ENCODE measurements around the gene RNASE3. TPM values are rescaled to one million over a fixed set of nuclear protein-coding genes. Genes with fewer than 3 reads are reported as not detected.
"Not testable (repeated sequence)": the region's sequence is repeated elsewhere in the genome, so short reads cannot be mapped to it uniquely, and the experiment has no call there.

The RNASE3 gene
- not detected for total RNA-seq

DNA sequence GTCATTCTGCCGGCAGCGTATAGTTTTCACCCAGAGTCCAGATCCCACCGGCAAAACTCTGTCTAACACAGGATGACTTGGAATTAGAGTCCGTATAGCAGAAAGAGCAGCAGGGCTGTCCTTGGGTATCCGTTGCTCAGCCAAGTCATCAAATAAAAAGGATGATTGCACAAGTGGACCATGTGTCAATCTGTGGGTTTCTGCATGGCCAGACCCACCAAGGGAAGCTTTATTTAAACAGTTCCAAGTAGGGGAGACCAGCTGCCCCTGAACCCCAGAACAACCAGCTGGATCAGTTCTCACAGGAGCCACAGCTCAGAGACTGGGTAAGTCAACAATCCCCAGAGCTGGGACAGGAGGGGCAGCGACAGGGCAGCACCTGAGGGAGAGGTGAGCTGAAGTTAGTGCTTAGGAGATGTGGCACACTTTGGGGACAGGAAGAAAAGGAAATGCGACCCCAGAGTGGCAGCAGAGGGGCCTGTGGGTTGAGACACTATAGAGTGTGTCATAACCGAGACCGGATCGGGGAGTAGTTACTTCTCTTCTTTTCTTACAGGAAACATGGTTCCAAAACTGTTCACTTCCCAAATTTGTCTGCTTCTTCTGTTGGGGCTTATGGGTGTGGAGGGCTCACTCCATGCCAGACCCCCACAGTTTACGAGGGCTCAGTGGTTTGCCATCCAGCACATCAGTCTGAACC, at the start of gene RNASE3:
Gene RNASE3, plus strand, starts transcription at position 260 of the 700 bp plus-strand sequence. Its CDS starts 302 bp downstream, at position 562.
- H3K27ac ChIP-seq; H3K4me1 ChIP-seq; H3K36me3 ChIP-seq; DNase-seq (ENCODE audit: low spot score in 2 of 2); H3K9me3 ChIP-seq; H3K27me3 ChIP-seq; H3K4me3 ChIP-seq: not testable (repeated sequence)
- WGBS, result 82% methylated on average over 11 of the region's 11 CpGs

DNA sequence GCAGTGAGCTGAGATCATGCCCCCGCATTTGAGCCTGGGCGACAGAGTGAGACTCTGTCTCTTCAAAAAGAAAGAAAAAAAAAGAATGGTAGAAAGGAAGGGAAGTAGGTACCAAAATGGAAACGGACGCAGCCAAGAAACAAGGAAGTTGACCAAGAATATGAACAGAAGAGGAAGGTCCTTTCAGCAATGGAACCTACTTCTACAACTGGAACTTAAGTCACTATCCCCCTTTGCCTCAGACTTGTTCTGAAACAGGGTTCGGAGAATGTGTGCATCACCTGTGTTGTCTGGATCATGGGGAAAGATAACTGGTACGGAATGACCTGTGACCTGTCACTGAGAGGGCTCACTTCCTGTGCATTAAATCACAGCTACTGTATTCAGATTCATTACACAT, 44.6 kb upstream of the RNASE3 start:
- WGBS, result 86% methylated on average over 6 of the region's 6 CpGs
- no peak for TF ChIP-seq POLR2AphosphoS5 (IDR thresholded peaks at IDR 0.05)
- TF ChIP-seq, protein P1, sequence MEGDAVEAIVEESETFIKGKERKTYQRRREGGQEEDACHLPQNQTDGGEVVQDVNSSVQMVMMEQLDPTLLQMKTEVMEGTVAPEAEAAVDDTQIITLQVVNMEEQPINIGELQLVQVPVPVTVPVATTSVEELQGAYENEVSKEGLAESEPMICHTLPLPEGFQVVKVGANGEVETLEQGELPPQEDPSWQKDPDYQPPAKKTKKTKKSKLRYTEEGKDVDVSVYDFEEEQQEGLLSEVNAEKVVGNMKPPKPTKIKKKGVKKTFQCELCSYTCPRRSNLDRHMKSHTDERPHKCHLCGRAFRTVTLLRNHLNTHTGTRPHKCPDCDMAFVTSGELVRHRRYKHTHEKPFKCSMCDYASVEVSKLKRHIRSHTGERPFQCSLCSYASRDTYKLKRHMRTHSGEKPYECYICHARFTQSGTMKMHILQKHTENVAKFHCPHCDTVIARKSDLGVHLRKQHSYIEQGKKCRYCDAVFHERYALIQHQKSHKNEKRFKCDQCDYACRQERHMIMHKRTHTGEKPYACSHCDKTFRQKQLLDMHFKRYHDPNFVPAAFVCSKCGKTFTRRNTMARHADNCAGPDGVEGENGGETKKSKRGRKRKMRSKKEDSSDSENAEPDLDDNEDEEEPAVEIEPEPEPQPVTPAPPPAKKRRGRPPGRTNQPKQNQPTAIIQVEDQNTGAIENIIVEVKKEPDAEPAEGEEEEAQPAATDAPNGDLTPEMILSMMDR (IDR thresholded peaks at IDR 0.05), result no peak
- TF ChIP-seq POLR2A (IDR thresholded peaks at IDR 0.05), result no peak
- TF ChIP-seq EP300 (IDR thresholded peaks at IDR 0.05), result no peak

DNA sequence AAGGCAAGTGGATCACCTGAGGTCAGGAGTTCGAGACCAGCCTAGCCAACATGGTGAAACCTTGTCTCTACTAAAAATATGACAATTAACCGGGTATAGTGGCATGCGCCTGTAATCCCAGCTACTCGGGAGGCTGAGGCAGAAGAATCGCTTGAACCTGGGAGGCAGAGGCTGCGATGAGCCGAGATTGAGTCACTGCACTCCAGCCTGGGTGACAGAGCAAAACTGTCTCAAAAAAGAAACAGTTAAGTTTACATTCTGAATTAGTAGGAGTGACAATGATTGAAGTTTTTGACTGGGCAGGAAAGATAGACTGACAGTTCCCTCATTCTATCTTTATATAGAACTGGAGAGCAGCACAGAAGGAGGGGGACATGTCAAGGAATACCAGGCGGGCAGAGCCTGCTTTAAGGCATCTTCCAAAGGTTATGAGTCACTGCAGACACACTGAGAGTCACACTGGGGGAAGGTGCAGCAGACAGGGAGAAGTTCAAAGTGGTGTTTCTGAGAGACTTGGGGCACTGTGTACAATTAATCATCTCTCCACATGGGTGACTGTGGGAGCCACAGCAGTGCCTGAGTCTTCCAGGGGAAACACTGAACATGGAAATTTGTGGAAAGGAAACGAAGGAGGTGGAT, 42.8 kb upstream of the RNASE3 start:
- Histone ChIP-seq H3K9me3 (no peaks in the 10 kb centered on the region), H3K27me3 (peaks cover 4% of the 10 kb centered on the region), H3K4me3 (no peak overlapping the region), H3K4me1 (no peaks in the 10 kb centered on the region), H3K36me3 (no peaks in the 10 kb centered on the region), H3K27ac (peak overlapping the region; percentile 14)
- TF ChIP-seq EP300 (IDR thresholded peaks at IDR 0.05), result no peak
- TF ChIP-seq, protein P1 (IDR thresholded peaks at IDR 0.05), result no peak
- no peak for TF ChIP-seq POLR2AphosphoS5 (IDR thresholded peaks at IDR 0.05)
- TF ChIP-seq POLR2A (IDR thresholded peaks at IDR 0.05), result no peak
- no peak for DNase-seq (ENCODE audit: low spot score in 2 of 2)
- 74% methylated on average over 9 of the region's 9 CpGs for WGBS

More for the DNA sequence above, 44.6 kb upstream of the RNASE3 start:
- no peak overlapping the region for H3K27ac ChIP-seq
- H3K36me3 ChIP-seq, result no peaks in the 10 kb centered on the region
- DNase-seq (ENCODE audit: low spot score in 2 of 2), result no peak
- H3K4me1 ChIP-seq, result no peaks in the 10 kb centered on the region
- no peaks in the 10 kb centered on the region for H3K9me3 ChIP-seq
- peaks cover 4% of the 10 kb centered on the region for H3K27me3 ChIP-seq
- H3K4me3 ChIP-seq, result no peak overlapping the region

DNA sequence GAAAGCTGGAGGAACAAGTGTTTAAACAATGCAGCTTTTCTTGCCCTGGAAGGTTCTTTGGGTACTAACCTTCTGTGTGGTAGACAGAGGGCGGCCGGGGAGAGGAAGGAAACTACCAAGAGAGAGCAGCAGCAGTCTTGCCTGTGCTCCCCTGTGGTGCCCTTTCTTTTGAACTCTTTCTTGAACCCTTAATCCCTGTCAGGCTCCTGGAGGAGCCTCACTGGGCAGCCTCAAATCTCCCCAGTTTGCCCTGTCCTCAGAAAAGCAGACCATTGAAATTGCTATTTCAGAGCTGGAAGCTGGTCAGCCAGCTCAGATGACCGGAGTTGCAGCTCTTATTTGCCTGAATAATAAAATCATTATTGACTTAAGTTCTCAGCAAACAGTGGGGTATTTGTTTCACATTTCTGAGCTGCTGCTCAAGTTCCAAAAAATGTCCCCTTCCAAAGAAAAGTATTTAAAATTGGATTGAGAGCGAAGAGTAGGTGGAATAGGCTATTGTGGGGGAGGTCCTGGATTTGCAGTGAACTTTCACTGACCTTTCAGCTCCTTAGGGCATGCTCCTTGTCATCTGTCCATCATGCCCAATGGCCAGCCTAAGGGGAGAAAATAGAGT, 42.1 kb upstream of the RNASE3 start:
- no peaks in the 10 kb centered on the region for H3K36me3 ChIP-seq
- no peak for TF ChIP-seq POLR2A (IDR thresholded peaks at IDR 0.05)
- no peak for TF ChIP-seq POLR2AphosphoS5 (IDR thresholded peaks at IDR 0.05)
- TF ChIP-seq EP300 (IDR thresholded peaks at IDR 0.05), result no peak
- TF ChIP-seq, protein P1 (IDR thresholded peaks at IDR 0.05), result no peak
- H3K4me3 ChIP-seq, result no peak overlapping the region
- H3K27me3 ChIP-seq, result peaks cover 4% of the 10 kb centered on the region
- no peaks in the 10 kb centered on the region for H3K4me1 ChIP-seq
- peak overlapping the region; percentile 14 for H3K27ac ChIP-seq
- no peaks in the 10 kb centered on the region for H3K9me3 ChIP-seq
- DNase-seq (ENCODE audit: low spot score in 2 of 2), result no peak
- 54% methylated on average over 4 of the region's 4 CpGs for whole genome bisulfite sequencing

DNA sequence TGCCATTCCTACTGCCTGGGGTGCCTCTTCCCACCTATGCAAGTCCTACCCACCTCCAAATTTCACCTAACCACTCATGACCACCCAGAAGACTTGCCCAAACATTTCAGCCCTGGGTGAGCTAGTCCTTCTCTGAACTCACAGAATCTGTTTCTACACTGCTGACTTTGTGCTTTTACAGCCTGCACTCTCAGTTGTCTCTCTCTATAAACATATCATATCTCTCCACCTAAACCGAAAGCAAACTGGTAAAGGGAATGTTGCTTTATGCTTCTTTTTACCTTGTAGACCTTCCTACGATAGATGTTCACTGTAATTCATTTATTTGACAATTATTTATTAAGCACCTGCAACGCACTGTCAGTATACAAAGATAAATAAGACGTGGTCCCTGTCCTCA, 38.1 kb upstream of the RNASE3 start:
- TF ChIP-seq POLR2AphosphoS5 (IDR thresholded peaks at IDR 0.05), result no peak
- no peak overlapping the region for H3K4me3 ChIP-seq
- peaks cover 3% of the 10 kb centered on the region for H3K4me1 ChIP-seq
- H3K36me3 ChIP-seq, result no peaks in the 10 kb centered on the region
- WGBS, result 66% methylated on average over 4 of the region's 4 CpGs
- H3K9me3 ChIP-seq, result no peaks in the 10 kb centered on the region
- H3K27ac ChIP-seq, result no peak overlapping the region
- peaks cover 4% of the 10 kb centered on the region for H3K27me3 ChIP-seq
- DNase-seq (ENCODE audit: low spot score in 2 of 2), result no peak

DNA sequence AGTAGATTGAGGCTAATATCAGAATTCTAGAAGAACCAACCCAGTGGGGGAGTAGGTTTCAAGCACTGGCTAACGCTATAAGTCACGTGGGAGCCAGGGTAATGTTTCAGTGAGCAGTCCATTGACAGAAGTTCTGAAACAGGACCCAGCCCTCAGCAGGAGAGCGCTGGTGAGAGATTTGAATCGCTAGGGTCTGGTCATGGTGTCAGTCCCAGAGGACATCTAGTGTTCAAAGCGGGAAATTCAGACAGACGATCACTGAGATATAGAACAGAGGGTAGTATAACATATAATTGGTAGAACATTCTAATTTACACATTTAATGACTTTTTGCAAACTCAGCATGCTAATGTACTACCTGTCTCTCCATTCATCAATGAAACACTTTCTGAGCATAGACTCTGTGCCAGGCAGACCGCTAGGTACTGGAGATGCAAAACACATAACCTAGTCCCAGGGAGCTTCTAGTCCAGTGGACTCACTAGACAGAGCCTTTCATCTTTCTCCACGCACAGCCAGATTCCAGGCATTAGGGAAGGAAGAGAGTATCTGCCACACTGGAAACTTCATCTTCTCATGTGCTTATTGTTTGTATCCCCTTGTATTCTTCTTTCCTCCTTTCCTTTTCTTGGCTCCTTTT, 35.4 kb upstream of the RNASE3 start:
- TF ChIP-seq POLR2AphosphoS5 (IDR thresholded peaks at IDR 0.05), result no peak
- TF ChIP-seq, protein P1 (IDR thresholded peaks at IDR 0.05), result peak; percentile 58 to 63
- Histone ChIP-seq H3K27me3 (peaks cover 6% of the 10 kb centered on the region), H3K36me3 (no peaks in the 10 kb centered on the region), H3K9me3 (no peaks in the 10 kb centered on the region), H3K4me3 (no peak overlapping the region), H3K27ac (no peak overlapping the region), H3K4me1 (peaks cover 8% of the 10 kb centered on the region)
- WGBS, result 13% methylated on average over 8 of the region's 8 CpGs
- DNase-seq (ENCODE audit: low spot score in 2 of 2), result no peak

Measured in suprapubic skin (tissue), 4 donors.